Natural killer cell (primary cell): Measurements from ENCODE around the gene HYAL3. TPM values are rescaled to one million over a fixed set of nuclear protein-coding genes. Genes with fewer than 3 reads are reported as not detected.

Experiments
- ATAC-seq, 3 donors: fragments of 150-1000 bp in 2 of 3; fragments of 200-7000 bp in 1 of 3; cut with Tn5 transposase; 1 replicate in 1 of 3; 2 replicates in 2 of 3; pipeline ENCODE4 v1.10.0; 2021; ENCODE audit warnings: mild to moderate bottlenecking in 2 of 3, moderate library complexity in 2 of 3
- DNase-seq, 2 donors: peaks; one replicate each; pipeline versions ENCODE4 v3.0.0 to v3.0.0-alpha.2; 2013 to 2021; ENCODE audit warnings: mixed read lengths in 1 of 2
- H3K27ac ChIP-seq: one replicate; pipeline ENCODE4 v1.5.1; 2013; ENCODE audit warnings: mild to moderate bottlenecking, low read length
- H3K27me3 ChIP-seq: one replicate; pipeline ENCODE4 v1.6.1; 2013; ENCODE audit warnings: low read length; ENCODE audit not compliant: control insufficient read depth, insufficient read depth
- H3K36me3 ChIP-seq: one replicate; pipeline ENCODE4 v1.6.1; 2013; ENCODE audit warnings: low read length; ENCODE audit not compliant: control insufficient read depth, insufficient read depth
- H3K4me1 ChIP-seq: one replicate; pipeline ENCODE4 v1.6.1; 2013; ENCODE audit warnings: low read length; ENCODE audit not compliant: control insufficient read depth, insufficient read depth
- H3K4me3 ChIP-seq: one replicate; pipeline ENCODE4 v1.5.1; 2013; ENCODE audit warnings: low read length
- H3K9me3 ChIP-seq: one replicate; pipeline ENCODE4 v1.6.1; 2013; ENCODE audit warnings: low read length; ENCODE audit not compliant: control insufficient read depth, insufficient read depth
- H3K27ac Mint-ChIP-seq, 2 donors: one replicate each; pipeline ENCODE4 v1.8.0; 2022; ENCODE audit warnings: mild to moderate bottlenecking in 2 of 2, mixed read lengths in 2 of 2, moderate library complexity in 1 of 2
- H3K27me3 Mint-ChIP-seq, 2 donors: one replicate each; pipeline ENCODE4 v1.8.0; 2022; ENCODE audit warnings: low read depth in 2 of 2, mixed read lengths in 2 of 2
- H3K36me3 Mint-ChIP-seq: one replicate; pipeline ENCODE4 v1.8.0; 2022; ENCODE audit warnings: mixed read lengths
- H3K4me1 Mint-ChIP-seq, 2 donors: one replicate each; pipeline ENCODE4 v1.8.0; 2022; ENCODE audit warnings: mixed read lengths in 2 of 2
- H3K4me3 Mint-ChIP-seq: one replicate; pipeline ENCODE4 v1.8.0; 2022; ENCODE audit warnings: mild to moderate bottlenecking, moderate library complexity, mixed read lengths
- H3K9me3 Mint-ChIP-seq, 2 donors: one replicate each; pipeline ENCODE4 v1.8.0; 2022; ENCODE audit warnings: mixed read lengths in 2 of 2
- CTCF ChIP-seq: fragments of 200-600 bp; IDR thresholded peaks from one replicate; pipeline ENCODE4 v1.8.0; 2022; ENCODE audit warnings: antibody characterized with exemption
- WGBS: methylation state at CpG from one replicate; pipeline ENCODE4 v1.1.7; 2013; ENCODE audit warnings: missing lambda C conversion rate; ENCODE audit not compliant: insufficient coverage; 5-methylcytosine and 5-hydroxymethylcytosine counted together
- intact Hi-C: fragments of 100-400 bp; cut with micrococcal nuclease; formaldehyde crosslinking; loops from one replicate; pipeline ENCODE4 v1.14.2; 2022
- total RNA-seq, 4 donors: library from RNA; stranded (reverse); fragments of 120-200 nt in 1 of 4; gene quantifications; one replicate each; pipeline versions ENCODE4 v1.2.3 to v1.2.4, GENCODE V29; 2013 to 2022

HYAL3 gene
- total RNA-seq, 3 donors from 2014 or later (not counting 1 experiment from before 2014, with no cell fraction given): 0.93 to 2.0 (median 1.2) TPM

- DNase-seq (no peak), ATAC-seq (no peak)
- H3K4me3 Mint-ChIP-seq: no peak overlapping the region
- peaks cover 29% of the 10 kb centered on the region for H3K27me3 ChIP-seq
- H3K4me3 ChIP-seq: no peak overlapping the region
- intact Hi-C loops: loop anchor here (5.0 kb wide), 2 partner anchors 148 to 157 kb away; no protein-coding TSS in a partner anchor
- H3K27ac Mint-ChIP-seq: no peak overlapping the region
- peaks cover 11 to 25% of the 10 kb centered on the region in 2 donors for H3K4me1 Mint-ChIP-seq
- H3K4me1 ChIP-seq: peaks cover 28% of the 10 kb centered on the region
- H3K9me3 ChIP-seq: no peaks in the 10 kb centered on the region
- TF ChIP-seq CTCF: no peak
- WGBS: 86% methylated on average over 19 of the region's 19 CpGs
- H3K27ac ChIP-seq: no peak overlapping the region
- H3K27me3 Mint-ChIP-seq: peaks cover 13 to 22% of the 10 kb centered on the region in 2 donors
- H3K36me3 ChIP-seq: no peaks in the 10 kb centered on the region
- no peaks in the 10 kb centered on the region for H3K36me3 Mint-ChIP-seq
- H3K9me3 Mint-ChIP-seq: no peaks in the 10 kb centered on the region
These were observed 28.6 kb downstream of the HYAL3 start for GRCh38 chr3:50270422-50271224.

- no peak overlapping the region for H3K4me3 ChIP-seq
- no peak overlapping the region for H3K27ac ChIP-seq
- no peak overlapping the region for H3K27ac Mint-ChIP-seq
- peaks cover 13 to 19% of the 10 kb centered on the region in 2 donors for H3K27me3 Mint-ChIP-seq
- no peak overlapping the region for H3K4me3 Mint-ChIP-seq
- peaks cover 11 to 21% of the 10 kb centered on the region in 2 donors for H3K4me1 Mint-ChIP-seq
- H3K4me1 ChIP-seq: peaks cover 22% of the 10 kb centered on the region
- no peaks in the 10 kb centered on the region for H3K9me3 Mint-ChIP-seq
- ATAC-seq (no peak), DNase-seq (no peak)
- peaks cover 23% of the 10 kb centered on the region for H3K27me3 ChIP-seq
- intact Hi-C loops: loop anchor here (5.0 kb wide), 2 partner anchors 148 to 157 kb away; no protein-coding TSS in a partner anchor
- H3K9me3 ChIP-seq: no peaks in the 10 kb centered on the region
- 94% methylated on average over 8 of the region's 8 CpGs for WGBS
- H3K36me3 Mint-ChIP-seq: no peaks in the 10 kb centered on the region
- no peak for TF ChIP-seq CTCF
- no peaks in the 10 kb centered on the region for H3K36me3 ChIP-seq
These were observed 29.2 kb downstream of the HYAL3 start for GRCh38 chr3:50269977-50270413.

- no peak overlapping the region for H3K4me3 Mint-ChIP-seq
These were observed 29.7 kb downstream of the HYAL3 start for GRCh38 chr3:50269460-50269859.

More at GRCh38 chr3:50269460-50269859, 29.7 kb downstream of the HYAL3 start:
- H3K36me3 ChIP-seq: no peaks in the 10 kb centered on the region
- Mint-ChIP-seq H3K4me1 (peaks cover 9 to 18% of the 10 kb centered on the region in 2 donors), H3K27me3 (peaks cover 11 to 16% of the 10 kb centered on the region in 2 donors), H3K27ac (no peak overlapping the region), H3K36me3 (no peaks in the 10 kb centered on the region), H3K9me3 (no peaks in the 10 kb centered on the region)
- H3K4me1 ChIP-seq: peaks cover 17% of the 10 kb centered on the region
- ATAC-seq: no peak
- DNase-seq: no peak
- no peak overlapping the region for H3K27ac ChIP-seq
- intact Hi-C loops: no loop called here
- TF ChIP-seq CTCF: no peak
- no peak overlapping the region for H3K4me3 ChIP-seq
- peaks cover 18% of the 10 kb centered on the region for H3K27me3 ChIP-seq
- no peaks in the 10 kb centered on the region for H3K9me3 ChIP-seq
- WGBS: 82% methylated on average over 4 of the region's 4 CpGs
